Activated naive CD8-positive, alpha-beta T cell treated with anti-CD3 and anti-CD28 coated beads, Interleukin-2, amount 50 U/mL, for 16 hours (primary cell): ENCODE data around the gene CASTOR1.

Source experiments
- DNase-seq: peaks from one replicate; pipeline ENCODE4 v3.0.0-alpha.2; 2020; ENCODE audit warnings: low read depth, low spot score

The CASTOR1 gene

DNA sequence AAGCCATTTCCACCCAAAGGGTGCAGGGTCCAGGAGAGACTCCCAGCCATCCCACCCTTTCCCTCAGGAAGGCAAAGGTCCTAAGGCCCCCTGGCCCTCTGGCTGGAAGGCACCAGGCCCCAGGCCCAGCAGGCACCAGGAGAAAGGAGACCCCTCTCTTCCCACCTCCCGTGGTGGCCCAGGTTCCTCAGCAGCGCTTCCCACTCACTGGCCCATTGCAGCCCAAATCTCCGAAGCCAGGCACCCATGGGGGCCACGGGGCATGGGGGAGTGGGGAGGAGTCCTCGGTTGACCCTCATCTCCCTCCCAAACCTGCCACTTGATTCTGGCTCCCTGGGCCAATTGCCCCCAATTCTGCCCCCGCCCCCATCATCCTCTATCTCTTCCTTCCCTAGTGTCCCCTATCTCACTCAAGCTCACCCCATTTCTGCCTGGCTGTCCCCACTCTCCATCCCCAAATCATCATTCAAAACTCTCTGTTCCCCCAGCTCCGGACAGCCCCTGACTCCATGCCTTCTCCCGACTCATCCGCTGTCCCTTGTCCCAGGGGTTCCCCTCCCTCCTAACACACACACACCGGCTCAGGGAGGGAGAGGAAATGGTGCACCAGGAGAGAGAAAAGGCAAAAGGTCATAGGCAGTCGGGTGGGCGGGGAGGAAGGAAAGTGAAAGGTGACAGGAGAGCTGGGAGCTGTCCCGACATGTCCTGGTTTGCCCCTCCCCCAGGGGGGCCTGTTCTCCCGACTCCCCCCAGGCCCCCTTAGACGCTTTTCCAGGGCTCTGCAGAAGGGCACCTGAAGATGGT lies 43.9 kb downstream of the CASTOR1 start:
- DNase-seq, result no peak

DNA sequence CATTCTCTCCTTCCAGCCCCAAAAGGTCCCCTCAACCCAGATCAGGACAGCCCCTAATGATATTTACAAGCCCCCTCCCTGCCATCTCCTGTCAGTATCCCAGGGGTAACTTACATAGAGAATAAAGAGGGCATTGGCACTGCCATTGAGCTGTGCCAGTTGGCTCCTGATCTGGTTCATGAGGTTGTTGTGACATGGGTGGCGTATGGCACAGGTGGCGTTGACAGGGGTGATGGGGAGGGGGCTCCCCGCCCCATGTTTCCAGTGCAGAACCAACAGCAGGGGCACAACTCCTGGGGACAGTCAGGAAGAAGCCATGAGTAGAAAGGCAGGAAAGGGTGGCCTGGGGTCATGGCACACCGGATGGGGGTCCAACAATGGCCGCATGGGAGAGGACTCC lies 44.7 kb downstream of the CASTOR1 start:
- no peak for DNase-seq

DNA sequence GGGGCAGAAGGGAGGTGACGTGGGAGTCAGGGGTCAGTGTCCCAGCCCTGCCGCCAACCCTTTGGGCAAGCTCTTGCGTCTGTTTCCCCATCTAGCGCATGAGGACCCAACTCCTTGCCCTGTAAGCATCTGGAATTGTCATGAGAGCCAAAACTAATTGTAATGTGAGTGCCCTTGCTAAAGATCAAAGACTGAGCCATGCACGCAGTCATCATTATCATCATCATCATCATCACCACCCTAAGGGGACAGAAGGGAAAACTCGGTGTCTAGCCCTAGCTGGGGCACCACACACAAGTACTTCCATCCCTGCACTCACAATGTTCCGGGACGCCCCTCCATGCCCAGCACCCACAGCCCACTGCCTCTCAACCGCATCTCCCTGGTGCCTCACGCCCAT lies 45.2 kb downstream of the CASTOR1 start:
- no peak for DNase-seq

- no peak for DNase-seq
Measured at GRCh38 chr22:30243661-30244060, 45.6 kb downstream of the CASTOR1 start.

GRCh38 chr22:30241576-30242371 lies 47.5 kb downstream of the CASTOR1 start:
- no peak for DNase-seq

DNA sequence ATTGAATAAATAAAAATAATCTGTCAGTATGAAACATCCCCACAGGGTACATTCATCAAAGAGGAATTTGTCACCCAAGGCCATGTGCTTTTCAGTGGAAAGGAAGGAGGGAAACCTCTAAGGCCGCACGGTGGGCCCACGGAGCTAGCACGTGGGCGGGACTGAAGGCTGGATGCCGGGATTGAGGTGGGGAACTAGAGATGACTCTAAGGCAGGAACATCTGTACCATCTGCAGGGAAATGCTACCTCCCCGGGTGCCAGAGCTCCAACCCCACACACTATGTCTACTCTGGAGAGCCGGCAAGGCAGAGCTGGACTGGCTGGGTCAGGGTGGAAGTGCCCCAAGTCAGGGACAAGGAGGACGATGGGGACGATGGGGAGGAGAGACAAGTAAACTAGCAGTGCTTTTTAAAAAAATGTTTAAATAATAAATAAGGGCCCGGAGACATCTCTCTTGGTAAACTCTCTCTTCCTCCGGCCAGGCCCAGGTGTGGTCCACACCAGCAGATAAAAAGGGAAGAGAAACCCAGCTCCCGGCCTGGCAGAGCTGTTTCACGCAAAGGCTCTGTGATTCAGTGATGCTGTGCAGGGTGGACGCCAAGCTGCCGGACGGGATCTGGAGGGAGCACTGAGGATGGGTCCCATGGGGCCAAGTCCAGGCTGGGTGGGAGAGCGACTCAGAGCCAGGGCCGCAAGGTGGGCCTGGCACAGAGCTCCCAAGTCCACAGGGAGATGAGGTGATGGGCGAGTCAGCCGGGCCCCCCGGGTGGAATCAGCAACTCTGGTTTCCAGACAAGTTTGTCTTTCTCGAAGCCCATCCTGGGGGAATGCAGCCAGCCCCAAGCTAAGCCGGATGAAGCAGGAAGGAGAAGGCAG lies 48.5 kb downstream of the CASTOR1 start:
- no peak for DNase-seq

DNA sequence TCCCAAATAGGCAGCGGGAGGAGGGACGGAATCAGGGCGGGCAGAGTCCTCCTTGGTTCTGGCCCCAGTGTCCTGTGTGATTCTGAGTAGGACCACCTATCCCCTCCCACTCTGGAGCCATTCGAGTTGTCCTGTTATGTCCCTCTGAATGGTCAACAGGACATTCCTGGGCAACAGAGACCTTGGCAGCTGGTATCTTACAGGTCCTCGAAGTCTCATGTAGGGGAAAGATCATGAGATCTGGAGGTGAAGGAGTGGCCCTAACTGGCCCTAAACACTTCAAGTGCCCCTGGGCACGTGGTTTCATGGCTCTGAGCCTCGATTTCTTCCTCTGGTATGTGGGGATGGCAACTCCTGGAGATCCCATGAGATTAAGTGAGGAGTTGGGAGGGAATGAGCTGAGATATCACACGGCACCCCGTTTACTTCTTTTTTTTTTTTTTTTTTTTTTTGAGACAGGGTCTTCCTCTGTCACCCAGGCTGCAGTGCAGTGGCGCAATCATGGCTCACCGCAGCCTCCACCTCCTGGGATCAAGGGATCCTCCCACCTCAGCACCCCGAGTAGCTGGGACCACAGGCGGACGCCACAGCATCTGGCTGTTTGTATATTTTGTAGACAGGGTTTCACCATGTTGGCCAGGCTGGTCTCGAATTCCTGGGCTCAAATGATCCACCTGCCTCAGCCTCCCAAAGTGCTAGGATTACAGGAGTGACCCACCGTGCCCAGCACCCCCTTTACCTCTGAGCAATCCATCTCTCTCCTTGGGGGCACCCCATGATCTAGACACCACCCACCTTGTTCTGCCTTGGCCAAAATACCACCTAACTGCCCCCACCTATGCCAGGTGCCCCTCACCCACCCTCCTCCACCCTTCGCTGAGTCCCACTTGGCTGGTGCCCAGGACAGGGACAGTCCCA lies 49.6 kb downstream of the CASTOR1 start:
- no peak for DNase-seq

- no peak for DNase-seq
Measured at GRCh38 chr22:30238661-30239487, 50.4 kb downstream of the CASTOR1 start.

DNA sequence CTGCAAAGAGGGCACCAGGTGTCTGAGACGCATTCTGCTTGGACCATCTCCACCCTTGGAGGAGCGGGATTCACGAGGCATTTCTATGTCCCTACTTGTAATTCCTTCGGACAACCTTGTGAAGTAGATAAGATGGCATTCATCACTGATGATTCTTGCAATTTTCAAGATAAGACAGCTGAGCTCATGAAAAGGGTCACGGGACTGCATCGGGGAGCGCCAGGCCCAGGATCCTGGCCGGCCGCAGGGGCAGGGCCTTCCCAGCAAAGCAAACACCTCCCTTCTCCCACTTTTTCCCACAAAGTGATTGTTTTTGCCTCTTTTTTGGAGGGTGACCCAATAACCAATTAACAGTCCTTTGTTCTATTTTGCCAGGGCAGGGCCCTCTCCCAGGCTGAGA lies 51.2 kb downstream of the CASTOR1 start:
- no peak for DNase-seq

DNA sequence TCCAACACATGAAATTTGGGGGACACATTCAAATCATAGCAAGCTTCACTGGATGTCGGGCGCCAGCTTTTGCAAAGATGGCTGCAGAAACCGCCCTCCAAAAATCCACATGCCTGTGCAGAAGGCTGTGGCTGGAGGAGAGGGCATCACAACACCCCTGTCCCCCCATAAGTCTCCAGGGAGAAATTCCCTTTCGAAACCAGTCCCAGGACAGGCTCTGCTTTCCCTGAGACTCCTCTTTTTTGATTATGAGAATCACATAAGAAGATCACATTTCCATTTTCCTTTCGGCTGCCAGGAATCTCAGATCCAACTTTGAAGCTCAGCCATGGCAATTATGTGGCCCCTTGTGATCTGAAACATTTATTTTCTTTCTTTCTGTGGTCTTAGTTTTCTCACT lies 52.4 kb downstream of the CASTOR1 start:
- DNase-seq, result no peak

GRCh38 chr22:30235687-30236170 lies 53.6 kb downstream of the CASTOR1 start:
- no peak for DNase-seq
